DOHH2 (cell line): ENCODE measurements around the gene ZDHHC13.

Experiments used
- H3F3A ChIP-seq: fragments of 200-600 bp; sonication (generic), shearing (Covaris generic); 2 replicates; pipeline ENCODE4 v1.6.0; 2016; ENCODE audit warnings: antibody characterized with exemption, mild to moderate bottlenecking; ENCODE audit not compliant: control insufficient read depth, insufficient read depth
- H3K27ac ChIP-seq: fragments of 200-600 bp; sonication (generic); 2 replicates; pipeline ENCODE4 v1.5.1; 2014; ENCODE audit warnings: low read depth, mild to moderate bottlenecking, low read length, moderate library complexity
- H3K27me3 ChIP-seq: fragments of 200-600 bp; sonication (generic); 2 replicates; pipeline ENCODE4 v1.6.1; 2014; ENCODE audit warnings: mild to moderate bottlenecking, low read length, mixed read lengths; ENCODE audit not compliant: control insufficient read depth
- H3K36me3 ChIP-seq: fragments of 200-600 bp; sonication (generic); 2 replicates; pipeline ENCODE4 v1.6.1; 2014; ENCODE audit warnings: mild to moderate bottlenecking, low read length, moderate library complexity, mixed read lengths; ENCODE audit not compliant: control insufficient read depth
- H3K4me1 ChIP-seq: fragments of 200-600 bp; sonication (generic); 2 replicates; pipeline ENCODE4 v1.6.1; 2014; ENCODE audit warnings: mild to moderate bottlenecking, low read length, mixed read lengths; ENCODE audit not compliant: control insufficient read depth
- H3K4me2 ChIP-seq: fragments of 200-600 bp; sonication (generic); 2 replicates; pipeline ENCODE4 v1.6.0; 2014; ENCODE audit warnings: mild to moderate bottlenecking, low read length, moderate library complexity
- H3K4me3 ChIP-seq: fragments of 200-600 bp; sonication (generic); 2 replicates; pipeline ENCODE4 v1.5.1; 2014; ENCODE audit warnings: mild to moderate bottlenecking, low read length, mixed read lengths
- H3K79me2 ChIP-seq: fragments of 200-600 bp; sonication (generic); 2 replicates; pipeline ENCODE4 v1.6.1; 2014; ENCODE audit warnings: mild to moderate bottlenecking, low read length, mixed read lengths; ENCODE audit not compliant: control insufficient read depth
- H3K9me2 ChIP-seq: fragments of 200-600 bp; sonication (generic); replicated peaks from 2 replicates; pipeline ENCODE4 v1.6.1; 2014; ENCODE audit warnings: mild to moderate bottlenecking, low read length, mixed read lengths; ENCODE audit not compliant: control insufficient read depth
- H3K9me3 ChIP-seq: fragments of 200-600 bp; sonication (generic); 2 replicates; pipeline ENCODE4 v1.6.1; 2014; ENCODE audit warnings: antibody characterized with exemption, low read length, mixed read lengths; ENCODE audit not compliant: control insufficient read depth, insufficient read depth
- H4K20me1 ChIP-seq: fragments of 200-600 bp; sonication (generic); 2 replicates; pipeline ENCODE4 v1.6.0; 2014; ENCODE audit warnings: low read depth, mild to moderate bottlenecking, antibody characterized with exemption, low read length, moderate library complexity; ENCODE audit not compliant: control insufficient read depth, insufficient read depth
- EZH2phosphoT487 ChIP-seq: fragments of 200-600 bp; sonication (generic); IDR thresholded peaks from 2 replicates; pipeline ENCODE4 v1.6.1; 2017; ENCODE audit warnings: borderline replicate concordance, mild to moderate bottlenecking, antibody characterized with exemption, low read length, moderate library complexity, mixed read lengths
- TF ChIP-seq, protein P1 (sequence below): fragments of 200-600 bp; sonication (generic); IDR thresholded peaks from one replicate; pipeline ENCODE4 v1.5.1; 2014; ENCODE audit warnings: antibody characterized with exemption, mild to moderate bottlenecking, low read depth, low read length; ENCODE audit not compliant: poor library complexity, severe bottlenecking

The ZDHHC13 gene

DNA sequence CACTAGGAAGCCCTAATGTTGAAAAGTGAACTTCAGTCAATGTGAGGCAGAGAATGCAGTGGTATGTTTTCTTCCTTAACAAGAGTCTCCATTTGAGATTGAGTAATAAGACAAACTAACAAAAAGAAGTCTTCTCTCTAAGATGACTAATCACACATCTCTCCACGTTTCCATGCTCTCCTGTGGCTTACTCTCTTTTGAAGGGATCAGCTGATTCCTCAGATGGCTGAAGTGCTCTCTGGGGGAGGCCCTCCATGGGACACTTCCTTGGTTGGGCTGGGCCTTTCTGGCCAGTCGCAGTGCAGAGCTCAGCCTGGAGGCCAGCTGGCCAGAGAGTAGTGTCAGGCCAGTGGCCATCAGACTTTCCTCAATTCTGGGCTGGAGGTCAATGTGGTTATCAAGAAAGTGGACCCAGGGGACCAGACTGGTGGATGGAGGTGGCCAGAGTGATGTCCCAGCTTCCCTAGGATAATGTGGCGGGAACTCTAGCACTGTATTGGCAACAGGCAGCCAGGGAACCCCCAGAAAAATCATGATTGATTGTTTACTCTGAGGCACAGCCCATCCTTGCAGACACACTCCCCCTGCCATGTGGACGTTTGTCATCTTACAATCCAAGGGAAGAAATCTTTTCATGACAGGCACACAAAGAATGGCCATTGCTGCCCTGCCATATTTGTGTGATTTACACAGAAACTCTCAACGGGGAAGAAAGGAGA, 70.3 kb downstream of the ZDHHC13 start:
- H4K20me1 ChIP-seq: no peaks in the 10 kb centered on the region
- no peak overlapping the region for H3K4me2 ChIP-seq
- H3K79me2 ChIP-seq: no peaks in the 10 kb centered on the region
- TF ChIP-seq, protein P1, sequence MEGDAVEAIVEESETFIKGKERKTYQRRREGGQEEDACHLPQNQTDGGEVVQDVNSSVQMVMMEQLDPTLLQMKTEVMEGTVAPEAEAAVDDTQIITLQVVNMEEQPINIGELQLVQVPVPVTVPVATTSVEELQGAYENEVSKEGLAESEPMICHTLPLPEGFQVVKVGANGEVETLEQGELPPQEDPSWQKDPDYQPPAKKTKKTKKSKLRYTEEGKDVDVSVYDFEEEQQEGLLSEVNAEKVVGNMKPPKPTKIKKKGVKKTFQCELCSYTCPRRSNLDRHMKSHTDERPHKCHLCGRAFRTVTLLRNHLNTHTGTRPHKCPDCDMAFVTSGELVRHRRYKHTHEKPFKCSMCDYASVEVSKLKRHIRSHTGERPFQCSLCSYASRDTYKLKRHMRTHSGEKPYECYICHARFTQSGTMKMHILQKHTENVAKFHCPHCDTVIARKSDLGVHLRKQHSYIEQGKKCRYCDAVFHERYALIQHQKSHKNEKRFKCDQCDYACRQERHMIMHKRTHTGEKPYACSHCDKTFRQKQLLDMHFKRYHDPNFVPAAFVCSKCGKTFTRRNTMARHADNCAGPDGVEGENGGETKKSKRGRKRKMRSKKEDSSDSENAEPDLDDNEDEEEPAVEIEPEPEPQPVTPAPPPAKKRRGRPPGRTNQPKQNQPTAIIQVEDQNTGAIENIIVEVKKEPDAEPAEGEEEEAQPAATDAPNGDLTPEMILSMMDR: no peak
- TF ChIP-seq EZH2phosphoT487: no peak
- H3K4me1 ChIP-seq: no peaks in the 10 kb centered on the region
- no peaks in the 10 kb centered on the region for H3K36me3 ChIP-seq
- no peak overlapping the region for H3K27ac ChIP-seq
- H3F3A ChIP-seq: no peaks in the 10 kb centered on the region
- H3K9me2 ChIP-seq: no peaks in the 10 kb centered on the region
- H3K9me3 ChIP-seq: no peaks in the 10 kb centered on the region
- no peak overlapping the region for H3K4me3 ChIP-seq
- no peaks in the 10 kb centered on the region for H3K27me3 ChIP-seq

DNA sequence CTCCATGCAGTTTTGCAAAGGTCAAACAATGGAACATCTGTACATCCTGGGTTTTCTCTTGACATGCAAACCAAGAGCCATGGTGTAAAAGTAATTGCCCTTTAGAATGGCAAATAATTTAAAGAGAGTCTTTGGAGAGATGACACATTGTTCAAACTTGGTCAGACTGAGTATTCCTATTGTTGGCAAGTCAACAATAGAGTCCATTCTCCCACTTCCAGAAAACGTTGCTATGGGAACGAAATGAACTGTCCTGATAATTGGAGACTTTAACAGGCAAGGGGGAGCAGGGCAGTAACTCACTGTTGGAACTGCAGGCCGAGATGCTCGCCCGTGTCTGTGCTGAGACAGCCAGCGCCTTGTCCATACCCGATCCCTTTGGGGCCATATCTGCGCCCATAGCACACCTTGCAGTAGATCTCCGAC, 70.9 kb downstream of the ZDHHC13 start:
- H3K36me3 ChIP-seq: no peaks in the 10 kb centered on the region
- no peaks in the 10 kb centered on the region for H4K20me1 ChIP-seq
- no peaks in the 10 kb centered on the region for H3K9me2 ChIP-seq
- H3K4me3 ChIP-seq: no peak overlapping the region
- TF ChIP-seq, protein P1: no peak
- TF ChIP-seq EZH2phosphoT487: no peak
- H3K9me3 ChIP-seq: no peaks in the 10 kb centered on the region
- no peaks in the 10 kb centered on the region for H3K27me3 ChIP-seq
- no peak overlapping the region for H3K4me2 ChIP-seq
- H3K79me2 ChIP-seq: no peaks in the 10 kb centered on the region
- H3K27ac ChIP-seq: no peak overlapping the region
- H3F3A ChIP-seq: no peaks in the 10 kb centered on the region
- no peaks in the 10 kb centered on the region for H3K4me1 ChIP-seq

DNA sequence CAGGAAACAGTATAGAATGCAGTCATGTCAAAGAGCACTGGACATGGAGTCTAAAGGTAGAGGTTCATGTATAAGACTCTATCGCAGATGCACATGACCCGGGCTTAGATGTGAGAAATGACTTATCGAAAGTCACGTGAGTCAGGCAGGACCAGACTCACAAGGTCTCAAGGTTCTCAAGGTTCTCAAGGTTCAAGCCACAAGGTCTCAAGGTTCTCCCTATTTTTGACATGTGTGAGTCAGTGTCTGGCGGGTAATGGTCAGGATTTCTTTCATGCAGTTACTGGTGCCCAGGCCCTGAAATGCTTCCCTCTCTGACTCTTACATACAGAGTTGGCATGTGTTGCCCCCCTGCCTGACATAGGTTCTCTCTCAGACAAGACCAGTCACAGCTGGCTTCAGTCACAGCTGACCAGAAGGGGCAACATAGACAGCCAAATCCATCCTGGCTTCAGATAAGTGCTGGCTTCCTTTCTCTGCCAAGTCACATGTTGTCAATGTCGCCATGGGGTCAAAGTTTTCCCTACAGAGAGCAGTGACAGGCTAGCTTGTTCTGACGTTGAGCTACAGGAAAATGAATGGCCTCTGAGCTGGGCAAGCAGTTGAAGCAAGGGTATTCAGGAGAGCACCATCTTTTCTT, 74.7 kb downstream of the ZDHHC13 start:
- H3K4me3 ChIP-seq: no peak overlapping the region
- H3F3A ChIP-seq: no peaks in the 10 kb centered on the region
- H3K4me1 ChIP-seq: no peaks in the 10 kb centered on the region
- H3K9me3 ChIP-seq: no peaks in the 10 kb centered on the region
- H3K27ac ChIP-seq: no peak overlapping the region
- H3K9me2 ChIP-seq: no peaks in the 10 kb centered on the region
- no peak overlapping the region for H3K4me2 ChIP-seq
- no peaks in the 10 kb centered on the region for H3K27me3 ChIP-seq
- H4K20me1 ChIP-seq: no peaks in the 10 kb centered on the region
- no peaks in the 10 kb centered on the region for H3K79me2 ChIP-seq
- no peak for TF ChIP-seq EZH2phosphoT487
- TF ChIP-seq, protein P1: no peak
- no peaks in the 10 kb centered on the region for H3K36me3 ChIP-seq
